B cell (primary cell): ENCODE results near the gene IL12B.

ENCODE experiments used
- EZH2 ChIP-seq: IDR thresholded peaks from 2 replicates; pipeline ENCODE4 v1.6.1; 2012; ENCODE audit warnings: borderline replicate concordance, low read depth, mild to moderate bottlenecking, moderate library complexity, low read length; ENCODE audit not compliant: insufficient read depth, poor library complexity, severe bottlenecking
- TF ChIP-seq, protein P1 (sequence below): fragments of 200-600 bp; IDR thresholded peaks from one replicate; pipeline ENCODE4 v1.8.0; 2022; ENCODE audit warnings: antibody characterized with exemption, mild to moderate bottlenecking

DNA sequence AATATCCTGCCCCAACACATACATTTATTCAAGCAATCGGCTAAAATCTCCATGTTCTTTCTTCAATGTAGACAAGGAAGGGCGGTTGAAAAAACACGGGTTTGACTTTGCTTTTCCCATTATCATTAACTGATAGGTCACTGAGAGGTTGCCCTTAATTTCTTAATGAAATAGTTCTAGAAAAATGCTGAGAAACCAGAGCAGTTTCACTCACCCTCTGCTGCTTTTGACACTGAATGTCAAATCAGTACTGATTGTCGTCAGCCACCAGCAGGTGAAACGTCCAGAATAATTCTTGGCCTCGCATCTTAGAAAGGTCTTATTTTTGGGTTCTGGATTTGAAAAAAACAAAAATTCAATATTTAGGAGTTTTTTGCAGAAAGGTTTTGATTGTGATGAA lies 8.1 kb downstream of the IL12B start:
- no peak for TF ChIP-seq EZH2
- TF ChIP-seq, protein P1, sequence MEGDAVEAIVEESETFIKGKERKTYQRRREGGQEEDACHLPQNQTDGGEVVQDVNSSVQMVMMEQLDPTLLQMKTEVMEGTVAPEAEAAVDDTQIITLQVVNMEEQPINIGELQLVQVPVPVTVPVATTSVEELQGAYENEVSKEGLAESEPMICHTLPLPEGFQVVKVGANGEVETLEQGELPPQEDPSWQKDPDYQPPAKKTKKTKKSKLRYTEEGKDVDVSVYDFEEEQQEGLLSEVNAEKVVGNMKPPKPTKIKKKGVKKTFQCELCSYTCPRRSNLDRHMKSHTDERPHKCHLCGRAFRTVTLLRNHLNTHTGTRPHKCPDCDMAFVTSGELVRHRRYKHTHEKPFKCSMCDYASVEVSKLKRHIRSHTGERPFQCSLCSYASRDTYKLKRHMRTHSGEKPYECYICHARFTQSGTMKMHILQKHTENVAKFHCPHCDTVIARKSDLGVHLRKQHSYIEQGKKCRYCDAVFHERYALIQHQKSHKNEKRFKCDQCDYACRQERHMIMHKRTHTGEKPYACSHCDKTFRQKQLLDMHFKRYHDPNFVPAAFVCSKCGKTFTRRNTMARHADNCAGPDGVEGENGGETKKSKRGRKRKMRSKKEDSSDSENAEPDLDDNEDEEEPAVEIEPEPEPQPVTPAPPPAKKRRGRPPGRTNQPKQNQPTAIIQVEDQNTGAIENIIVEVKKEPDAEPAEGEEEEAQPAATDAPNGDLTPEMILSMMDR = no peak
